Activated naive CD8-positive, alpha-beta T cell treated with anti-CD3 and anti-CD28 coated beads, Interleukin-2, amount 10 ng/mL, durations not matched to agents 7 days and 5 days (primary cell): ENCODE data around the gene GRM8. TPM values are rescaled to one million over a fixed set of nuclear protein-coding genes. Genes with fewer than 3 reads are reported as not detected.

ENCODE experiments used
- ATAC-seq: fragments of 150-1000 bp; cut with Tn5 transposase; one replicate; pipeline ENCODE4 v1.10.0; 2021; ENCODE audit warnings: low read depth, moderate library complexity
- POLR2A ChIA-PET: fragments of 350-600 bp; sonication (Branson Sonifier 250); formaldehyde crosslinking; loops from one replicate; lab custom pipeline; 2021; ENCODE audit warnings: antibody characterized with exemption; lab: Charles Lee
- DNase-seq: peaks from one replicate; pipeline ENCODE4 v3.0.0; 2021
- H3K27ac Mint-ChIP-seq: one replicate; pipeline ENCODE4 v1.8.0; 2022; ENCODE audit warnings: mild to moderate bottlenecking, mixed read lengths
- H3K27me3 Mint-ChIP-seq: one replicate; pipeline ENCODE4 v1.8.0; 2022; ENCODE audit warnings: mild to moderate bottlenecking, moderate library complexity, mixed read lengths
- H3K36me3 Mint-ChIP-seq: one replicate; pipeline ENCODE4 v1.8.0; 2021; ENCODE audit warnings: mild to moderate bottlenecking, mixed read lengths
- H3K4me1 Mint-ChIP-seq: one replicate; pipeline ENCODE4 v1.8.0; 2021; ENCODE audit warnings: mixed read lengths
- H3K4me3 Mint-ChIP-seq: one replicate; pipeline ENCODE4 v1.8.0; 2022; ENCODE audit warnings: mild to moderate bottlenecking, moderate library complexity, mixed read lengths
- H3K9me3 Mint-ChIP-seq: one replicate; pipeline ENCODE4 v1.8.0; 2021; ENCODE audit warnings: mixed read lengths
- total RNA-seq, 2 experiments: library from RNA; stranded (reverse); gene quantifications; one replicate each; pipeline ENCODE4 v1.2.3, GENCODE V29; 2021

The GRM8 gene
- total RNA-seq, 2 experiments from 2014 or later: not detected

DNA sequence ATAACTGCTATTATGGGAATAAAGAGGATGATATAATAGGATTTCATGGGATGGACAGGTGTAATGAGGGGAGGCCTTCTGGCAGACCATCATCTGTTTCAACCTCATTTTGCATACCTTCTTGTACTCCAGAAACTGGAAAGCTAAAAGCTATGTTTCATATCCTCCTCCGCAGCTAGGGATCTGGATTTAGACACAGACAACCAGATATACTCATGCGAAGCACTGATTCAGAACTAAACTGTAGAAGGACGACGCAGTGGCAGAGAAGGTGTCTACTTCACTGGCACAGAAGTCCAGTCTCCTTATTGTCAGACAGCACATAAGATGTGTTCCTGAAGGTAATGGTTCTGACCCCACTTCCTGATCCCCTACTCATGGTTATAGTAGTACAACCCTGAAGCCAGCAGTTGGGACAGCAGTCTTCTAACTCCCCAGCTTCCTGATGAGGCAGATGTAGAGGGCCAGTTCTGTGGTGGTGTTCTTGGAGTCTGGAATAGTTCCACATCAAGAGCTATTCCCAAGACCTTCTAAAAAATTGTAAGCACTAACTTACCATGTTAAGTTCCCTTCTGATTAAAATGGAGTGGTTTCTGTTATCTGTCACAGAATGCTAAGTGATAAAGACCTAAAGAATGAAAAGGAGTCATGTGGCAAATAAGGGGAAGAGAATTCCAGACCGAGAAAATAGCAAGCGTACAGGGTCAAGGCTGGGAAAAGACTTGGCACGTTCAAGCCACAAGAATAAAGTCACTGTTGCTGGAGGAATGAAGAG is 550.3 kb downstream of the GRM8 start:
- Mint-ChIP-seq H3K36me3 (no peaks in the 10 kb centered on the region), H3K4me3 (no peak overlapping the region), H3K9me3 (no peaks in the 10 kb centered on the region), H3K27ac (no peak overlapping the region), H3K27me3 (peaks cover 9% of the 10 kb centered on the region), H3K4me1 (no peaks in the 10 kb centered on the region)
- ATAC-seq (no peak), DNase-seq (no peak)
- POLR2A ChIA-PET: no interaction called here

GRCh38 chr7:126700807-126701604 is 551.7 kb downstream of the GRM8 start:
- no peaks in the 10 kb centered on the region for H3K36me3 Mint-ChIP-seq
- no peak overlapping the region for H3K27ac Mint-ChIP-seq
- no peaks in the 10 kb centered on the region for H3K9me3 Mint-ChIP-seq
- DNase-seq: no peak
- peaks cover 9% of the 10 kb centered on the region for H3K27me3 Mint-ChIP-seq
- POLR2A ChIA-PET: no interaction called here
- no peak overlapping the region for H3K4me3 Mint-ChIP-seq
- ATAC-seq: peak; percentile 70
- H3K4me1 Mint-ChIP-seq: no peaks in the 10 kb centered on the region

GRCh38 chr7:126699707-126700106 is 553.0 kb downstream of the GRM8 start:
- no peaks in the 10 kb centered on the region for H3K4me1 Mint-ChIP-seq
- no peaks in the 10 kb centered on the region for H3K9me3 Mint-ChIP-seq
- peaks cover 9% of the 10 kb centered on the region for H3K27me3 Mint-ChIP-seq
- no peaks in the 10 kb centered on the region for H3K36me3 Mint-ChIP-seq
- H3K4me3 Mint-ChIP-seq: no peak overlapping the region
- no peak overlapping the region for H3K27ac Mint-ChIP-seq
- ATAC-seq: no peak
- no peak for DNase-seq
- POLR2A ChIA-PET: no interaction called here

DNA sequence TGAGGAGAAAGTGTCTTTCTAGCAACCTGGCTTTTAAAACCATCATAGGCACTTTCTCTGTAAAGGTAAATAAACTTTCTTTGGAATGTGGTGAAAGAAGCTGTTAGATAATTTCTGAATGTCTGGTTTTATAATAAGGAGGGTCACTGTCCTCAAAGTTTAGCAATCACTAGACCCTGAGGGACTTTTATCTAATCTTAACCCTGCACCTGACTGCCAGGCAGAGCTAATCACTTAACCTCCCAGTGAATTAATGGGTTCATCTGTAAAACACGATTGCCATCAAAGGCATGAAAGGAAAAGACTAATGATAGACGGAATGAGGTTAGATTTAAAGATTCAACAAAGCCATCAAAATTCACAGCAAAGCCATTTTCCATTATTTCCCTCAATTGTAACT is 553.8 kb downstream of the GRM8 start:
- DNase-seq (no peak), ATAC-seq (no peak)
- POLR2A ChIA-PET: no interaction called here
- Mint-ChIP-seq H3K27me3 (peaks cover 9% of the 10 kb centered on the region), H3K27ac (no peak overlapping the region), H3K4me3 (no peak overlapping the region), H3K9me3 (no peaks in the 10 kb centered on the region), H3K4me1 (no peaks in the 10 kb centered on the region), H3K36me3 (no peaks in the 10 kb centered on the region)

GRCh38 chr7:126698446-126698845 is 554.3 kb downstream of the GRM8 start:
- Mint-ChIP-seq H3K4me3 (no peak overlapping the region), H3K4me1 (no peaks in the 10 kb centered on the region), H3K27ac (no peak overlapping the region), H3K36me3 (no peaks in the 10 kb centered on the region), H3K27me3 (peaks cover 9% of the 10 kb centered on the region), H3K9me3 (no peaks in the 10 kb centered on the region)
- DNase-seq: no peak
- ATAC-seq: no peak
- POLR2A ChIA-PET: no interaction called here

DNA sequence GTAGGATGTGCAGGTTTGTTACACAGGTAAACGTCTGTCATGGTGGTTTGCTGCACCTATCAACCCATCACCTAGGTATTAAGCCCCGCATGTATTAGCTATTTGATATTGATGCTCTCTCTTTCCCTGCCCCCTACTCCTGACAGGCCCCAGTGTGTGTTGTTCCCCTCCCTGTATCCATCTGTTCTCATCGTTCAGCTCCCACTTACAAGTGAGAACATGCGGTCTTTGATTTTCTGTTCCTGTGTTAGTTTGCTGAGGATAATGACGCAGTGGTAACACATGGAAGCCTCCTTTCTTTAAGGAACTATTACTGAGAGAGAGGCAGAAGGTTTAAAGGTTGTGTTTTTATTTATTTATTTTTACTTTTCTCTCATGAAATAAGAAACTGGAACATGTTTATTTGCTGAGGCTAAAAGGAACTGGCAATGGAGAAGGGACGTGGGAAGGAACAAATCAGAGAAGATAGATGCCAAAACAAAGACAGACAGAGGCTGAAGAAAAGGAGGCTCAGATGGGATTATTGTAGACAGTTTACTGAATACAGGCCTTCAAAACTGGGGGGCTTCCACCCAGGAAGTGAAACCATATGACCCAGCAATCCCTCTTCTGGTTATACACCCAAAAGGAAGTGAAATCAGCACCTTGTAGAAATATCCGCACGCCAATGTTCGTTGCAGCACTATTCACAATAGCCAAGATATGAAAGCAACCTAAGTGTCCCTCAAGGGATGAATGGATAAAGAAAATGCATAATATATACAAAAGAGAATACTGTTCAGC is 556.3 kb downstream of the GRM8 start:
- H3K27ac Mint-ChIP-seq: no peak overlapping the region
- H3K36me3 Mint-ChIP-seq: no peaks in the 10 kb centered on the region
- ATAC-seq: no peak
- no peaks in the 10 kb centered on the region for H3K4me1 Mint-ChIP-seq
- H3K9me3 Mint-ChIP-seq: no peaks in the 10 kb centered on the region
- peaks cover 5% of the 10 kb centered on the region for H3K27me3 Mint-ChIP-seq
- H3K4me3 Mint-ChIP-seq: no peak overlapping the region
- DNase-seq: no peak
- POLR2A ChIA-PET: no interaction called here

- DNase-seq (no peak), ATAC-seq (no peak)
- Mint-ChIP-seq H3K27me3 (no peaks in the 10 kb centered on the region), H3K36me3 (no peaks in the 10 kb centered on the region), H3K27ac (no peak overlapping the region), H3K9me3 (no peaks in the 10 kb centered on the region), H3K4me1 (no peaks in the 10 kb centered on the region), H3K4me3 (no peak overlapping the region)
- POLR2A ChIA-PET: no interaction called here
Observed at GRCh38 chr7:126690848-126691751, 561.6 kb downstream of the GRM8 start.

DNA sequence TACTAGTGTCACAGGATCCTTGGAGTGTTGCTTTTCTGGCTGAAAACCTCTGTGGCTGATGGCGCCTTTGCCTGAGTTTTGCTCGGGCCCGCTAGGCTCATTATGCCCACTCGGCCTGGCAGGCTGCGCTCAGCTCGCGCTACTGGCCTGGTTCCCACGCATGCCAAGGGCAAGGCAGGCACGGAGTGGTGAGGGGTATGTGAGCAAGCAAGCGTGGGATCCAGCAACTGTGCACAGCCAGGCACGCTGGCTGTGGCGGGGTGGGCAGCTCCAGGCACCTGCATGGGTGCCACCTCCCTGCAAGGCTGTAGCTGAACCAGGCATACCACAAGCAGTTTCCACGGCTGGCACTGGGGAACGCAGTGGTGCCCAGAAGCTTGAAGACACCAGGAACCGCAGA is 562.6 kb downstream of the GRM8 start:
- H3K4me3 Mint-ChIP-seq: no peak overlapping the region
- no peak overlapping the region for H3K27ac Mint-ChIP-seq
- no peaks in the 10 kb centered on the region for H3K9me3 Mint-ChIP-seq
- H3K27me3 Mint-ChIP-seq: no peaks in the 10 kb centered on the region
- no peaks in the 10 kb centered on the region for H3K36me3 Mint-ChIP-seq
- ATAC-seq (no peak), DNase-seq (no peak)
- H3K4me1 Mint-ChIP-seq: no peaks in the 10 kb centered on the region
- POLR2A ChIA-PET: no interaction called here

DNA sequence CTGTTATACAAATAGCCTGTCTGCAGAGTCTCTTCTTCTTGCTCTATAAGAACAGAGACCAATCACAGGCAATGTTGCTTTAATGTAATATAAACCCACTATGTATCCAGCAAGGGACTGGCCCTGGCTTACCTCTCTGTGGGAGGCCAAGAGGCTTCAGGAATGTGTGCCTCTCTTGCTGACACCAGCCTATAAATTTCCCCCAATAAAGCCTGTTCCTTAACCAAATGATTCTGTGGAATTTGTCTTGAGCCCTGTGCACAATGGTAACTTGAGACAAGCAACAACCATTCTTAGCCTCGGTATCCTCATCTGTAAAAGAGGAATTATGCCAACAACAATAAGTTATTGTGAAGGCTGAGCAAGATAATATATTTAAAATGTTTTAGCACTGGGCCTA is 563.7 kb downstream of the GRM8 start:
- Mint-ChIP-seq H3K4me3 (no peak overlapping the region), H3K9me3 (no peaks in the 10 kb centered on the region), H3K36me3 (no peaks in the 10 kb centered on the region), H3K27me3 (no peaks in the 10 kb centered on the region), H3K27ac (no peak overlapping the region), H3K4me1 (no peaks in the 10 kb centered on the region)
- no peak for ATAC-seq
- no peak for DNase-seq
- POLR2A ChIA-PET: no interaction called here

- ATAC-seq (no peak), DNase-seq (no peak)
- Mint-ChIP-seq H3K9me3 (no peaks in the 10 kb centered on the region), H3K4me1 (no peaks in the 10 kb centered on the region), H3K36me3 (no peaks in the 10 kb centered on the region), H3K27ac (no peak overlapping the region), H3K27me3 (no peaks in the 10 kb centered on the region), H3K4me3 (no peak overlapping the region)
- POLR2A ChIA-PET: no interaction called here
Observed at GRCh38 chr7:126686474-126686873, 566.3 kb downstream of the GRM8 start.

- Mint-ChIP-seq H3K4me3 (no peak overlapping the region), H3K27me3 (no peaks in the 10 kb centered on the region), H3K9me3 (no peaks in the 10 kb centered on the region), H3K36me3 (no peaks in the 10 kb centered on the region), H3K27ac (no peak overlapping the region), H3K4me1 (no peaks in the 10 kb centered on the region)
- DNase-seq (no peak), ATAC-seq (no peak)
- POLR2A ChIA-PET: no interaction called here
Observed at GRCh38 chr7:126685596-126685995, 567.1 kb downstream of the GRM8 start.

- Mint-ChIP-seq H3K27me3 (no peaks in the 10 kb centered on the region), H3K27ac (no peak overlapping the region), H3K9me3 (no peaks in the 10 kb centered on the region), H3K4me3 (no peak overlapping the region), H3K4me1 (no peaks in the 10 kb centered on the region), H3K36me3 (no peaks in the 10 kb centered on the region)
- DNase-seq (no peak), ATAC-seq (no peak)
- POLR2A ChIA-PET: no interaction called here
Observed at GRCh38 chr7:126685018-126685573, 567.6 kb downstream of the GRM8 start.
